Keratinocyte (primary cell): ENCODE results near the gene RRP12.

Experiments
- EZH2 ChIP-seq: IDR thresholded peaks from one replicate; pipeline ENCODE4 v1.6.1; 2012; ENCODE audit warnings: inconsistent platforms, mild to moderate bottlenecking, low read length, moderate library complexity
- TF ChIP-seq, protein P1 (sequence below), 3 experiments: IDR thresholded peaks in 1 of 3; conservative IDR thresholded peaks in 1 of 3; optimal IDR thresholded peaks in 1 of 3; 2 replicates in 2 of 3; 3 replicates in 1 of 3; pipeline versions ENCODE3 to v1.5.1; 2011; ENCODE audit warnings: low read length in 3 of 3, mild to moderate bottlenecking in 3 of 3, moderate library complexity in 2 of 3, control low read depth in 1 of 3, inconsistent platforms in 1 of 3; ENCODE audit not compliant: insufficient read depth in 2 of 3; ENCODE audit errors: extremely low read depth in 1 of 3

- no peak for TF ChIP-seq EZH2
- TF ChIP-seq, protein P1, sequence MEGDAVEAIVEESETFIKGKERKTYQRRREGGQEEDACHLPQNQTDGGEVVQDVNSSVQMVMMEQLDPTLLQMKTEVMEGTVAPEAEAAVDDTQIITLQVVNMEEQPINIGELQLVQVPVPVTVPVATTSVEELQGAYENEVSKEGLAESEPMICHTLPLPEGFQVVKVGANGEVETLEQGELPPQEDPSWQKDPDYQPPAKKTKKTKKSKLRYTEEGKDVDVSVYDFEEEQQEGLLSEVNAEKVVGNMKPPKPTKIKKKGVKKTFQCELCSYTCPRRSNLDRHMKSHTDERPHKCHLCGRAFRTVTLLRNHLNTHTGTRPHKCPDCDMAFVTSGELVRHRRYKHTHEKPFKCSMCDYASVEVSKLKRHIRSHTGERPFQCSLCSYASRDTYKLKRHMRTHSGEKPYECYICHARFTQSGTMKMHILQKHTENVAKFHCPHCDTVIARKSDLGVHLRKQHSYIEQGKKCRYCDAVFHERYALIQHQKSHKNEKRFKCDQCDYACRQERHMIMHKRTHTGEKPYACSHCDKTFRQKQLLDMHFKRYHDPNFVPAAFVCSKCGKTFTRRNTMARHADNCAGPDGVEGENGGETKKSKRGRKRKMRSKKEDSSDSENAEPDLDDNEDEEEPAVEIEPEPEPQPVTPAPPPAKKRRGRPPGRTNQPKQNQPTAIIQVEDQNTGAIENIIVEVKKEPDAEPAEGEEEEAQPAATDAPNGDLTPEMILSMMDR (optimal IDR thresholded peaks at IDR 0.05 in 1 of 3, IDR thresholded peaks at IDR 0.05 in 1 of 3, conservative IDR thresholded peaks at IDR 0.05 in 1 of 3; ENCODE audit: extremely low read depth in 1 of 3, insufficient read depth in 2 of 3, low read length in 3 of 3), result no peak
These were observed 51.2 kb downstream of the RRP12 start for GRCh38 chr10:97349752-97350513.
